Spinal cord (tissue), 10 donors: Measurements from ENCODE around the gene HEPACAM2. TPM values are rescaled to one million over a fixed set of nuclear protein-coding genes. Genes with fewer than 3 reads are reported as not detected.
A peak's percentile ranks its signal among the peaks of the same experiment; 100 is the strongest.

Experiments used
- DNase-seq, 6 donors: peaks; one replicate each; pipeline versions ENCODE4 v3.0.0 to v3.0.0-alpha.2; 2013 to 2015; ENCODE audit warnings: low spot score in 6 of 6, low read depth in 4 of 6
- H3K27ac ChIP-seq: one replicate; pipeline ENCODE4 v1.5.1; 2013; ENCODE audit warnings: low read depth, low read length, control low read depth
- H3K27me3 ChIP-seq: one replicate; pipeline ENCODE4 v1.6.1; 2013; ENCODE audit warnings: low read length; ENCODE audit not compliant: control insufficient read depth, insufficient read depth
- H3K36me3 ChIP-seq: one replicate; pipeline ENCODE4 v1.6.1; 2013; ENCODE audit warnings: low read length; ENCODE audit not compliant: control insufficient read depth, insufficient read depth
- H3K4me1 ChIP-seq: one replicate; pipeline ENCODE4 v1.6.1; 2013; ENCODE audit warnings: low read length; ENCODE audit not compliant: control insufficient read depth, insufficient read depth
- H3K4me3 ChIP-seq: one replicate; pipeline ENCODE4 v1.5.1; 2013; ENCODE audit warnings: low read depth, low read length, control low read depth
- H3K9me3 ChIP-seq: one replicate; pipeline ENCODE4 v1.6.1; 2013; ENCODE audit warnings: low read length; ENCODE audit not compliant: control insufficient read depth, insufficient read depth
- WGBS: methylation state at CpG from one replicate; pipeline ENCODE4 v1.1.5; 2013; ENCODE audit warnings: missing lambda C conversion rate; ENCODE audit not compliant: insufficient coverage; 5-methylcytosine and 5-hydroxymethylcytosine counted together
- polyA plus RNA-seq, 2 donors: library from polyadenylated mRNA; unstranded; fragments of 120-200 nt; gene quantifications; one replicate each; pipeline ENCODE4 v1.2.1, GENCODE V29; 2013; ENCODE audit not compliant: insufficient read length in 2 of 2
- total RNA-seq, 2 donors: library from RNA; depleted of rRNA in 1 of 2; stranded (reverse); fragments of 120-200 nt in 1 of 2; fragments of >200 nt in 1 of 2; gene quantifications; one replicate each; pipeline versions ENCODE4 v1.2.3 to v1.2.4, GENCODE V29; 2013 to 2014
- donor health status: healthy.

HEPACAM2 gene
- total and polyA plus RNA-seq, 4 donors, result 0.11 to 0.69 (median 0.23) TPM

DNA sequence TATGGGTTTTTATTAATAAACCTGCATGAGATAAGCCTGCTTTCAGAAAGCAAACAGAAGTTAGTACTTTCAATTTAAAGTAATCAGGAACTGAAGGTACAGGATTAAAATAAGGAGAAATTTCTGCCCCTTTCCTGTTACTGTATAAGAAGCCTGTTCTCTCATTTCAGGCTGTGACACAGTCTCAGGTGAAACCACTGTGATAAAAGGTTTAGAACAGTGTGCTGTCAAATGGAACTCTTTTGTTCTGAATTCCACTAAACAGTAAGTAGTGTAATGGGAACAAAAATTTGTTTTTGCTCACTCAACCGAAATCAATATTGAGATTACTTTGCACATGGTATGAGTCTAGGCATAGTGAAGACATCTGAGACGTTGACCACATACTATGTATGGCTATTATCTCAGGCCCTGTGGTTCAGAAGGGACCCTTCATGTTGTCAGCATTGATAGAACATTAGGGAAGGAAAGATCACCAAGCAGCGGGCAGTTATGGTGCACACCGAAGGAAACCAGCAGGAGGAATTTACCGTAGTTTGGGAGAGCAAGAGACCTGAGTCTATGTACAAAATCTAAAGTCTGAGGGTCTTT is 14.9 kb downstream of the HEPACAM2 start:
- Histone ChIP-seq H3K4me1 (no peaks in the 10 kb centered on the region), H3K36me3 (no peaks in the 10 kb centered on the region), H3K27ac (no peak overlapping the region), H3K4me3 (no peak overlapping the region), H3K27me3 (no peaks in the 10 kb centered on the region), H3K9me3 (no peaks in the 10 kb centered on the region)
- no peak for DNase-seq
- 65% methylated on average over 4 of the region's 5 CpGs for WGBS

DNA sequence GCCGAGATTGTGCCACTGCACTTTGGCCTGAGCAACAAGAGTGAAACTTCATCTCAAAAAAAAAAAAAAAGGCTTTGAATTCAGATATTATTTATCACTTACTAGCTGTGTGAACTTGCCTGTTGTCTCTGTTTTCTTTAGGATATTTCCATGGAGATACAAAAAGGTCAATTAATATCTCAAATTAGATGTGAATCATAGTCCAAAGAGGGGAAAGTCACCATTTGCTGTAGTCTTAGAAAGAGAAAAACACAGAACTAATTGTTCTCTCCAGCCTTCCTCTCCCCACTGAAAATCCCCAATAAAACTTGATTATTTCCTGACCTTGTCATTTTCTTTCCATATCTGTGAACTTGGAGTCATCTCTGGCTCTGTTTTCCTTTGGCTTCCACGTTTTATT is 21.2 kb downstream of the HEPACAM2 start:
- DNase-seq, result no peak
- peaks cover 2% of the 10 kb centered on the region for H3K27me3 ChIP-seq
- no peak overlapping the region for H3K4me3 ChIP-seq
- no peaks in the 10 kb centered on the region for H3K4me1 ChIP-seq
- no peak overlapping the region for H3K27ac ChIP-seq
- no peaks in the 10 kb centered on the region for H3K36me3 ChIP-seq
- no peaks in the 10 kb centered on the region for H3K9me3 ChIP-seq
- WGBS, result 100% methylated on average over 1 of the region's 2 CpGs

- 69% methylated on average over 2 of the region's 3 CpGs for WGBS
Measured at GRCh38 chr7:93203496-93203895, 22.8 kb downstream of the HEPACAM2 start.

DNA sequence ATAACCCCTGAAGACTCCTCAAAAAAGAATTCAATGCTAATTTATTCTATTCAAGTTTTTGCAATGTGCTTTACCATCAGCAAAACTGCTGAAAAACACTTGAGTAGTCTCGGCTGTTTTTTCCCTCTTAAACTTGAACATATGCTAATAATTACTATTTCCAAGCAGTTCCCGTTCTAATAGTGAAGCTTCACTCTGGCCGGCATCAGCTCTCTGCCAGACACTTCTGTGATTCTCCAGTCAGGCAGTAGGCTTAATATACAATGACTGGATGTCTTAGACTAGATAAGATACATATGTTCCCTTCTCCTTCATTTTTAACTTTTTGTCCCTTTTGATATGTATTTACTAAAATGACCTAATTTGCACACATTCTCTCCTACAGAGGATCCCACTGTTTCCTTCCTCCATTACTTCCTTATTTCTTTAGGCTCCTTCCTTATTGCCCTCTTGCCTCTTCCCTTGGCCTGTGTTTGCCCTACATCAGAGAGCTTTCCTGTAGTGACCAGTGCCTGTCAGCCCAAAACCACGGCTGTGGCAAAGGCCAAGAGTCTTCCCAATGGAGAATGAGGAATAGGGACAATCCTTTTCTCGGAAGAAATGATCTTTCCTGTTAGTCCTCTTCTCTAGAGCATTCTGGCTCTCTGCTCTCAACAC is 23.5 kb downstream of the HEPACAM2 start:
- Histone ChIP-seq H3K9me3 (no peaks in the 10 kb centered on the region), H3K4me3 (no peak overlapping the region), H3K27me3 (peaks cover 2% of the 10 kb centered on the region), H3K27ac (no peak overlapping the region), H3K4me1 (no peaks in the 10 kb centered on the region), H3K36me3 (no peaks in the 10 kb centered on the region)
- WGBS, result 80% methylated on average over 1 of the region's 5 CpGs
- no peak for DNase-seq

More at GRCh38 chr7:93203496-93203895, 22.8 kb downstream of the HEPACAM2 start:
- H3K4me3 ChIP-seq, result no peak overlapping the region
- no peaks in the 10 kb centered on the region for H3K36me3 ChIP-seq
- peaks cover 2% of the 10 kb centered on the region for H3K27me3 ChIP-seq
- no peak for DNase-seq
- H3K4me1 ChIP-seq, result no peaks in the 10 kb centered on the region
- H3K9me3 ChIP-seq, result no peaks in the 10 kb centered on the region
- no peak overlapping the region for H3K27ac ChIP-seq

DNA sequence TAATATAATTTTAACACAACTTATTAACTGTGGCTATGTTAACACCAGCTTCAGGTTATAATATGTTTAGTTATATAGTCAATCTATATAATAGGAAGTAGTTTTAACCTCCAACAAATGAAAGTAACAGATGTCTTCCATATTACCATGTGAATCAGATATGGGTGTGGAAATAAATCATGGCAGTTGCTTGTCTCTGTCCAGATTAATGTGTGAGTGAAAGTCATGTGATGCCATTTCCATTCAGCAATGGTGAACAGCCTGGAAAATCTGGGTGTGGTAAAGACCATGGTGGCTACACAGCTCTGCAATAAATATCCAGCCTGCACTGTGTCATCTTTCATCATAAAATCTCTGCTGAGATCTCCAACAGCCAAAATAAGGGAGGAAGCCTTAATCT is 27.8 kb downstream of the HEPACAM2 start:
- no peak overlapping the region for H3K27ac ChIP-seq
- no peaks in the 10 kb centered on the region for H3K4me1 ChIP-seq
- no peak for DNase-seq
- H3K4me3 ChIP-seq, result no peak overlapping the region
- H3K36me3 ChIP-seq, result no peaks in the 10 kb centered on the region
- no peaks in the 10 kb centered on the region for H3K9me3 ChIP-seq
- H3K27me3 ChIP-seq, result no peaks in the 10 kb centered on the region

DNA sequence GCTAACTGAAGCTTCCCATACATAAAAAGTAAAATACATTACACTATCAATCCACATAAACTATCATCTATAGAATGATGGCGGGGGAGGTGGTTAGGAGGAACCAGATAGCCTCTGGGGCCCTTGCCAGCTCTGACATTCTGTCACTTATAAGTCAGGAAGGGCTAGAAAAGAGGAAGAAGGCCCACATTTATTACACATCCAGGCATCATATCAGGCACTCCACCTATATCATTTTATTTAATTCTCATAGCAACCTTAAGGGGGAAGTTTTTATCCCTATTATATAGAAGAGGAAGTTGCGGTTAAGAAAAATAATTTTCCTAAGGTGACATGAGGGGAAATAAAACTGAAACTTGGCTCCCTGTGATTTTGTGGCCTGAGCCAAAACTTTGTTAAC is 29.9 kb downstream of the HEPACAM2 start:
- Histone ChIP-seq H3K36me3 (no peaks in the 10 kb centered on the region), H3K4me3 (no peak overlapping the region), H3K4me1 (no peaks in the 10 kb centered on the region), H3K9me3 (no peaks in the 10 kb centered on the region), H3K27ac (no peak overlapping the region), H3K27me3 (no peaks in the 10 kb centered on the region)
- WGBS, result no CpG with 5 or more reads among the region's 2 CpGs
- DNase-seq, result no peak

- Histone ChIP-seq H3K27ac (no peak overlapping the region), H3K4me1 (no peaks in the 10 kb centered on the region), H3K9me3 (no peaks in the 10 kb centered on the region), H3K4me3 (no peak overlapping the region), H3K27me3 (no peaks in the 10 kb centered on the region), H3K36me3 (no peaks in the 10 kb centered on the region)
- peak in 1 of 6 donors; percentile 50 for DNase-seq
- 40% methylated on average over 1 of the region's 3 CpGs for WGBS
Measured at GRCh38 chr7:93194386-93194785, 31.9 kb downstream of the HEPACAM2 start.

GRCh38 chr7:93188870-93189634 is 37.2 kb downstream of the HEPACAM2 start:
- no CpG with 5 or more reads among the region's 6 CpGs for WGBS

DNA sequence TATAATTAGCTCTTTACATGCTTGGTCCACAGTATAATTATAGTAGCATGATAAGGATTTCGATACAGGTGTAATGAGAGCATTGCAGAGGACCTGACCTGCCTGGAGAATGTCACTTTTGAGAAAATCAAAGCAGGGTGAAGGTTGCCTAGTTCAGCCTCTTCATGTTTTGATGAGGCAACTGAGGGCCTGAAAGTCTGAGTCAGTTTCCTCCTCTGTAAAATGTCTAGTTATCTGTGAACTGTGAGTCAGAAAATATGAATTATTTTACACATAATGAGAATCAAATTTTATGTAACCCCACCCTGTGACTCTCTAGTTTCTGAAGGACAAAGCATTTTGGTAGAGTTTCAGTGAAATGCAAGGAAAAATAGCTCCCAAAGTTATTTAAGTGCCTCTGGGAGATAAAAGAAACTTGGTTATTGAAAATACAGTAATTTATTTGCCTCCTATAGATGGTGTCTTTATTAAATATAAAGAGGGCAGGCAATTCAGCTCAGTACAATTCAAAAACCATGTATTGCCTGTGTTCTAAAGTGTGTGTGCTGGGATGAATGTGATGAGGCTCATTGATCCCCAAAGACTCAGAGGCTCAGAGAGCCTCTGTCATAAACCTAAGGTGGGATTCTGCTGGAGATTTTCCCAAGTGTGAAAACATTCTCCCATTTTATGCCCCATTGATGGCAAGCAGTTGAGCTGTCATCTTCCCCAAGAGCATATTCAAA is 40.8 kb downstream of the HEPACAM2 start:
- Histone ChIP-seq H3K9me3 (no peaks in the 10 kb centered on the region), H3K4me1 (no peaks in the 10 kb centered on the region), H3K27ac (no peak overlapping the region), H3K27me3 (peaks cover 2% of the 10 kb centered on the region), H3K36me3 (no peaks in the 10 kb centered on the region), H3K4me3 (no peak overlapping the region)
- WGBS, result 40% methylated on average over 1 of the region's 1 CpG
- peak in 1 of 6 donors; percentile 64 for DNase-seq

More at GRCh38 chr7:93188870-93189634, 37.2 kb downstream of the HEPACAM2 start:
- no peaks in the 10 kb centered on the region for H3K9me3 ChIP-seq
- H3K27ac ChIP-seq, result no peak overlapping the region
- H3K4me1 ChIP-seq, result no peaks in the 10 kb centered on the region
- no peak overlapping the region for H3K4me3 ChIP-seq
- DNase-seq, result no peak
- no peaks in the 10 kb centered on the region for H3K36me3 ChIP-seq
- peaks cover 2% of the 10 kb centered on the region for H3K27me3 ChIP-seq
